Upper lobe of right lung (tissue), 1 donor: Measurements from ENCODE around the gene DUSP23. TPM values are rescaled to one million over a fixed set of nuclear protein-coding genes. Genes with fewer than 3 reads are reported as not detected.

Experiments
- ATAC-seq: fragments of 200-7000 bp; cut with Tn5 transposase; one replicate; pipeline ENCODE4 v1.9.1; 2020; ENCODE audit warnings: mild to moderate bottlenecking, moderate library complexity
- DNase-seq: peaks from one replicate; pipeline ENCODE4 v3.0.0-alpha.2; 2020
- H3K27ac ChIP-seq: fragments of 200-600 bp; one replicate; pipeline ENCODE4 v1.8.0; 2022
- H3K27me3 ChIP-seq: fragments of 200-600 bp; one replicate; pipeline ENCODE4 v1.8.0; 2022; ENCODE audit warnings: mild to moderate bottlenecking
- H3K36me3 ChIP-seq: fragments of 200-600 bp; one replicate; pipeline ENCODE4 v1.8.0; 2022
- H3K4me1 ChIP-seq: fragments of 200-600 bp; one replicate; pipeline ENCODE4 v1.8.0; 2022
- H3K4me3 ChIP-seq: fragments of 200-600 bp; one replicate; pipeline ENCODE4 v1.8.0; 2022; ENCODE audit warnings: mild to moderate bottlenecking
- H3K9me3 ChIP-seq: fragments of 200-600 bp; one replicate; pipeline ENCODE4 v1.8.0; 2022
- CTCF ChIP-seq: fragments of 200-600 bp; IDR thresholded peaks from one replicate; pipeline ENCODE4 v1.8.0; 2022; ENCODE audit warnings: antibody characterized with exemption
- intact Hi-C: fragments of 100-400 bp; cut with DNase I; formaldehyde crosslinking; loops from one replicate; pipeline ENCODE4 v1.11.0; 2022
- total RNA-seq: library from RNA; stranded (reverse); fragmentation: NEBNext Ultra II Directional; extraction: Animal tissue kit (Norgen Biotek cat#: 25700); gene quantifications from one replicate; pipeline ENCODE4 v1.2.1, GENCODE V29; 2021
- donor health status: DM: no; HTN: yes; CAD: no; lungs with severe emphysema.

Gene DUSP23
- total RNA-seq, 1 donor from 2014 or later, result 71.1 TPM

- H3K4me3 ChIP-seq, result peak overlapping the region; percentile 37
- peak; percentile 37 for ATAC-seq
Measured at GRCh38 chr1:159828581-159829272, 48.0 kb downstream of the DUSP23 start.

GRCh38 chr1:159829273-159829634 is 48.5 kb downstream of the DUSP23 start:
- peak; percentile 75 for DNase-seq
- H3K4me1 ChIP-seq, result peaks cover 29% of the 10 kb centered on the region
- ATAC-seq, result peak; percentile 84
- peak; percentile 51 for TF ChIP-seq CTCF
- H3K27ac ChIP-seq, result no peak overlapping the region
- no peaks in the 10 kb centered on the region for H3K27me3 ChIP-seq
- peaks cover 8% of the 10 kb centered on the region for H3K36me3 ChIP-seq
- no peaks in the 10 kb centered on the region for H3K9me3 ChIP-seq
- peak overlapping the region; percentile 5 for H3K4me3 ChIP-seq
- intact Hi-C loops, result no loop called here

More at GRCh38 chr1:159828581-159829272, 48.0 kb downstream of the DUSP23 start:
- H3K27me3 ChIP-seq, result no peaks in the 10 kb centered on the region
- no peak overlapping the region for H3K27ac ChIP-seq
- no peaks in the 10 kb centered on the region for H3K9me3 ChIP-seq
- no peak for TF ChIP-seq CTCF
- H3K36me3 ChIP-seq, result peaks cover 8% of the 10 kb centered on the region
- DNase-seq, result no peak
- peaks cover 29% of the 10 kb centered on the region for H3K4me1 ChIP-seq
- intact Hi-C loops, result no loop called here

- Histone ChIP-seq H3K36me3 (peaks cover 8% of the 10 kb centered on the region), H3K4me3 (peak overlapping the region; percentile 5), H3K4me1 (peaks cover 29% of the 10 kb centered on the region), H3K27me3 (no peaks in the 10 kb centered on the region), H3K9me3 (no peaks in the 10 kb centered on the region), H3K27ac (no peak overlapping the region)
- intact Hi-C loops, result no loop called here
- TF ChIP-seq CTCF, result no peak
- DNase-seq, result no peak
- ATAC-seq, result no peak
Measured at GRCh38 chr1:159829822-159830465, 49.2 kb downstream of the DUSP23 start.

GRCh38 chr1:159830722-159831121 is 50.0 kb downstream of the DUSP23 start:
- Histone ChIP-seq H3K36me3 (peaks cover 8% of the 10 kb centered on the region), H3K27me3 (no peaks in the 10 kb centered on the region), H3K4me1 (peaks cover 28% of the 10 kb centered on the region), H3K27ac (no peak overlapping the region), H3K4me3 (no peak overlapping the region), H3K9me3 (no peaks in the 10 kb centered on the region)
- DNase-seq, result no peak
- TF ChIP-seq CTCF, result no peak
- no peak for ATAC-seq
- intact Hi-C loops, result no loop called here

- peaks cover 13% of the 10 kb centered on the region for H3K36me3 ChIP-seq
- intact Hi-C loops, result no loop called here
- TF ChIP-seq CTCF, result no peak
- no peak overlapping the region for H3K27ac ChIP-seq
- H3K4me3 ChIP-seq, result no peak overlapping the region
- H3K27me3 ChIP-seq, result no peaks in the 10 kb centered on the region
- H3K9me3 ChIP-seq, result no peaks in the 10 kb centered on the region
- ATAC-seq, result no peak
- H3K4me1 ChIP-seq, result peaks cover 23% of the 10 kb centered on the region
- DNase-seq, result no peak
Measured at GRCh38 chr1:159831412-159832141, 50.8 kb downstream of the DUSP23 start.

Other genes starting within 250 kb of the DUSP23 start
- not detected for gene OR10J5, start 245.0 kb upstream of the DUSP23 start, total RNA-seq
- not detected for gene APCS, start 193.1 kb upstream of the DUSP23 start, total RNA-seq
- 0.26 TPM for gene CRP, start 66.4 kb upstream of the DUSP23 start, total RNA-seq
- 3.2 TPM for gene FCRL6, start 21.4 kb downstream of the DUSP23 start, total RNA-seq
- 34.6 TPM for gene SLAMF8, start 45.9 kb downstream of the DUSP23 start, total RNA-seq
- gene VSIG8, start 81.7 kb downstream of the DUSP23 start, total RNA-seq, result not detected
- gene CFAP45, start 119.2 kb downstream of the DUSP23 start, total RNA-seq, result 1.9 TPM
- gene TAGLN2, start 144.5 kb downstream of the DUSP23 start, total RNA-seq, result 435 TPM
- gene IGSF9, start 164.7 kb downstream of the DUSP23 start, total RNA-seq, result 2.2 TPM
- gene SLAMF9, start 173.3 kb downstream of the DUSP23 start, total RNA-seq, result not detected